GM21825 (cell line): ENCODE data around the gene SLMAP.
"Not testable (repeated sequence)": the region's sequence is repeated elsewhere in the genome, so short reads cannot be mapped to it uniquely, and the experiment has no call there.

Source experiments
- ATAC-seq: cut with Tn5 transposase; IDR thresholded peaks from one replicate; pipeline ENCODE4 v1.9.1; 2021; ENCODE audit warnings: mild to moderate bottlenecking, moderate library complexity; ENCODE audit not compliant: unreplicated experiment

The SLMAP gene

DNA sequence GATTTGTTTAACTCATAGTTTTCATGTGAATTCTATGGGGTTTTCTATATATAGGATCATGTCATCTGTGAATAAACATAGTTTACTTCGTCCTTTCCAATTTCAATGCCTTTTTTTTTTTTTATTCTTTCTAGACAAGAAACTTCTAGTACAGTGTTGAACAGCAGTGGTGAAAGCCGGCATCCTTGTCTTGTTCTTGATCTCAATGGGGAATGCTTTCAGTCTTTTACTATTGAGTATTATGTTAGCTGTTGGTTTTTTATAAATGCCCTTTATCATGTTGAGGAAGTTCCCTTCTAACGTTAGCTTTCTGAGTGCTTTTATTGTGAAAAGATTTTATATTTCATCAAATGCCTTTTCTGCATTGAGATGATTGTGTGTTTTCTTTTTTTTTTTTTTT lies 69.0 kb downstream of the SLMAP start:
- ATAC-seq = no peak

DNA sequence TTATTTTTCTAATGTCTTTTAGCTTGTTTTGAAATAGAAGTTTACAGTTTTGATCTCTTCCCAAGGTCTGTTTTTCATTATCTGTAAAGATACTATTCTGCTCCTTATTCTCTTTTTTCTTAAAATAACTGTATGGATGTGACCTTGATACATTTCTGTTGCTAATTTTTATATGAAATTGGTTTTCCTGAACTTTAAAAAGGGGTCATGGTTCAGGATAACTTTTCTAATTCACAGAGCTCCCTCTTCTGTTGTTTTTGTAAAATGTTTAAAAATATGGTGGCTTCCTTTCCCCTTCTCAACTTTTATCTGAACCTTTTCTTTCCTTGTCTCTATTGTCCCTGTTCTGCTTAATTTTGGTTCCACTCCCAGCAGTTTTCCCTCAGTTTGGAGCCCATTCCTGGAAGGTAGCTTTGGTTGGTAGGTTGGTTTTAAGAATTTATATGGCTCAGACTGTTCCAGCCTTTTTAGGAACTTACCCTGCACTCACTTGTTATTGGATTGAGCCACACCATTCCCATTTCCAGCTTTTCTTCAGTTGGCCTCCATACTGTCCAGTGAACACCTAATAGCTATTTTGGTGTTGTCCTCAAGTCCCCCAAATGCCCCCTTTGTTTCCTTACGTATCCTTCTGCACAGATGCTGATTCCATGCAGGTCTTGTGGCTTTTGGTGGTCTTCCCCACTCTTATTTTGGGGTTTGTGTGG lies 70.3 kb downstream of the SLMAP start:
- ATAC-seq = no peak

DNA sequence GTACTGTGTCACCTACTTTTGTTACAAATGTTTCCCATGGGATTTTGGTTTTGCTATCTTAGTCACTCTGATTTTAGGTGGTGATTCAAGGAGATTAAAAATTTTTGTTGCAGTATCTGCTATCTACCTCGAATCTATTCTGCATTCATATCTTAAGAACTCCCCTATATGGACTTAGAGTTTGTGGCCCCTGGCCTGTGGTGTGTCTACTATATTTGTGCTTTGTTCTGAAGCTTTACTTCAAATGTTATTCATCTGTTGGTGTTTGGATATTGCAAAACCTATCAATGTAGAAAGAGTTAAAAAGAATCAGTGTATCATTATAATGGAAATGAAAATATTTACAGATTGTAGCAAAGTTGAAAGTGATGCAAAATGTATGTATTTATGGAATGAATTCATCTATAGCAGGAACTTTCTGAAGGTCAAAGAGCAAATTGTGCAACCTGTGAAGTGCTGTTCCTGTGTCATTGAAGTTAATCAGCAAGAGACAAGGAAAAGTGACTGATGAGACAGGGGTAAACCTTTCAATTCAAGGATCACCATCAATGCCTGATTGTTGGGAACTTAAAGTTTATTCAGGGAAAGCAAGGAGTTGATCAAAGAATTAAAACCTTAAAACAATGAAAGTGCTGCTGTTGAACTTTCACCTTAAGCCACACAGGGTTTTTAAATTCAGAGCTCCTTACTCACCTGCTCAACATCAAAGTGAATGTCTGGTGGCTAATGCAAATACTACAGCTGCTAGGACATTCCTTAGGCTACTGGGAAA lies 71.0 kb downstream of the SLMAP start:
- no peak for ATAC-seq

DNA sequence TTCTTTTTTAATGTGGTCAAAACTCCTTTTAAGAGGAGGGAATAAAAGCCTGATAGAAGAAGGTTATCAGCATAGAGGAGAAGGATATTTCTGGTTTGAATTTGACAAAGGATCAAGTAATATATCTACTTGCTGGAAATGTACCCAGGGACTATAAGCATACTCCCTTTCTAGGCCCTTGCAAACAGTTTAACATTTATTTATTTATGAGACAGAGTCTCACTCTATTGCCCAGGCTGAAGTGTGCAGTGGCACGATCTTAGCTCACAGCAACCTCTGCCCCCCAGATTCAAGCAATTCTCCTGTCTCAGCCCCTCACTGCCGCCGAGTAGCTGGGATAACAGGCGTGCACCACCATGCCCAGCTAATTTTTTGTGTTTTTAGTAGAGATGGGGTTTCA lies 71.6 kb downstream of the SLMAP start:
- no peak for ATAC-seq

DNA sequence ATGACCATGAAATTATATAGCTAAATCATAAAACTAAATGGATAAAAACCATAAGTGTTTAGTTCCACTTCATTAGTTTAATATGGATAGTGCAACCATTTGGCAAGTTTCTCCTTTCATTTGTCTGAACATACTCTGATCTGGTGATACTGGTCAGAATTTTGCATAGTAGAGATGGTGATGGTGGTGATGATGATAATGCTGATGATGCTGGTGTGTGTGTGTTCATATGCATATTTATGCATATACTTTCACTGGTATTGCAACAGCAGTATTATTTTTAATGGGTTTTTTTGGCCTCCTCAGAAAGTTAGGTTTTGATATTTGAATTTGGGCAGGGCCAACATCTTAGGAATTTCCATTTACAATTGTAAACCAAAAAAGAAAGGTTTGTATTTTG lies 76.4 kb downstream of the SLMAP start:
- no peak for ATAC-seq

DNA sequence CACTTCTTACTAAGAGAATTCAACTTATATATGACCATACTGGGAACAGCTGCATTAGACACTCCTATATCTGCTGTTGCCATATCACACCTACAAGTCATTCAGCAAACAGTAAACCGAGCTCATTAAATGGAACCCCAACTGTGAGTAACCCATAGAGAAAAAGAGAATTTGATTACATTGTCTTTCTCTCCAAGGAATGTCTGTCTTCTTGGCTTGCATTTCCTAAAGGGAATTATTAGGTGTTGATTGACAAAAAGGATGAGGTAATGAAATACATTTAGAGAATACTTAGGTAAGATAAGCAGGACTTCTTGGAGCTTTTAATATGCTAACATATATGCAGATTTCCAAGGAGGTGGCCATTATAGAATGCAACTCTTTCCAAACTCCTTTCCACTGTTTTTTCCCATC lies 76.8 kb downstream of the SLMAP start:
- no peak for ATAC-seq

DNA sequence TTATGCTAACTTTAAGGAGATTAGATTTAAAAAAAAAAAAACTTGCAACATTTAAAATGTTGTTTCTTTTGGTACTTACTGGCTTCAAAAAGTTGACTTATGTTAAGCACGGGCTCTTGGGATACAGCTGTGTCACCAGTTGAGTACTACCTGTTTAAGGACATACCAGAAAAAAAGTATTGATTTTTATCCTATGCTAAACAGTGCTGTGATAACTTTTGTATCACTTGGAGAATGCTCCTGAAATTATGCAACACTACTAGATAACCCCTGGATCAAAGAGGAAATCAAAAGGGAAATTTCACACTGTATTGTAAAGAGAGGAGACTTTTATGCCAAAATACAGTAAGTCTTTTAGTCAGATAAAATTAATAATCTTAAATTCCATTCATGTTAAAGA lies 77.7 kb downstream of the SLMAP start:
- ATAC-seq = no peak

DNA sequence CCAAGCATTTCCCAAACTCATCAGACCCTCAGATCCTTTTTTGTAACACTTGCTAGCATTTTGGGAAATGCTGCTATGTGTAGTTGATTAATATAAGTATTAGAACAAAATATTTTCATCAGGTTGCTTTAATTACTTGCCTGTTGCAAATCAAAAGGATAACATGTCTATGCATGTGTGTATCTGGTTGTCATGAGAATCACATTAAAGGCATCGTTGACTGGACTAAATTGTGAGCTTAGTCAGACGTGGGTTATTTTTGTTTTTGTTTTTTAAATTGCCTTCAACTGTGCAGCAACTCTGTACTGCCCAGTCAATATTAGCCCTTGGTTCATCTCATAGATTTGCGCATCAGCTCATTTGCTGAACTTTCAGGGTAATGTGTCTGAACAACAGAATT lies 81.6 kb downstream of the SLMAP start:
- ATAC-seq = no peak

DNA sequence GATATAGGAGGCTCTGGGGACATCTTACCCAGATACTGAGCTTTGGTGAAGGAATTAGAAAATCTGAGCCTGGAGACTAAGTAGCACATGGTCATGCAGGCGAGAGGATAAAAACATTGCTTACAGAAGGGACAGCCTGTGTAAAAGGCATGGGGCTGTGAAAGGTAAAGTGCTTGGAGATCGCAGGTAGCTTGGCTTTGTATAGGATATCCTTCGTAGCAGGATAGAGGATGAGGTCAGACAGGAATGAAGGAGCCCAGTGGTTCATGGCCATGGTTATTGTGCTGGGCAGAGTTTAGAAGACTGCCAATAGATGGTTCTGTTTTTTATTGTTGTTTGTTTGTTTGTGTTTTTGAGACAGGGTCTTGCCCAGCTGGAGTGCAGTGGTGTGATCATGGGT lies 82.5 kb downstream of the SLMAP start:
- no peak for ATAC-seq

DNA sequence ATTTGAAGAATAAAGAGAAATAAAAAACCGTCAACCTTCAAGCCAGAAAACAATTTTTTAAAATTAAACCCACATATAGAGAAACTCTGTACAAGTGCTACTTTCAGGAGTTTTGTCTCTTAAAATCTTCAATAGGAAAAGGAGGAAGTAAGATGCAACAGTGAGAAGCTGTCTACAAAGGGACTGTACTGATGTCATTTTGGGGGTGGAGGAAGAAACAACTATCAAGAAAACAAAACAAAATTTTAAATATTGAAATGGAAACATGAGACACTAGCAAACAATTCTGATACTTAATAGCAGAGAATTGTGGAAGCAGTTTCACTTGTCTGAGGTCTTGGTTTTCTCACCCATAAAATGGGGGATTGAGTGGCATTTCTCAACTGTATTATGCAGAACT lies 84.4 kb downstream of the SLMAP start:
- no peak for ATAC-seq

DNA sequence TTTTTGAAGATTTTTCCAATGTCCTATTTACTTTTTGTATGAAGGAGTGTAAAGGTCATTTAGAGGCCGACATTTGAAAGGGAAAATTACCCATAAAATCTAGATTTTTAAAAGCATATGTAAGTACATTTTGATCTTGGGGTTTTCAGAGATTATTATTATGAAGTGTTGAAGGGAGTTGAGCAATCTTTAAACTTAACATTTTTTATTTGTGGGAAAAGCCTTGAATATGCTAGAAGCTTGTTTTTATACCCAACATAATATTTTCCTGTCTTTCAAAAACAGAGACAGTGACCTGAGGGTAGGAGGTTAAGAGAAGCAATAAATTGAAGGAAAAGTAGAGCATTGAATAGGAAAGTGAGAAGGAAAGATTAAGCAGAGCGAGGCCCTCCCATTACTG lies 85.7 kb downstream of the SLMAP start:
- ATAC-seq = no peak

DNA sequence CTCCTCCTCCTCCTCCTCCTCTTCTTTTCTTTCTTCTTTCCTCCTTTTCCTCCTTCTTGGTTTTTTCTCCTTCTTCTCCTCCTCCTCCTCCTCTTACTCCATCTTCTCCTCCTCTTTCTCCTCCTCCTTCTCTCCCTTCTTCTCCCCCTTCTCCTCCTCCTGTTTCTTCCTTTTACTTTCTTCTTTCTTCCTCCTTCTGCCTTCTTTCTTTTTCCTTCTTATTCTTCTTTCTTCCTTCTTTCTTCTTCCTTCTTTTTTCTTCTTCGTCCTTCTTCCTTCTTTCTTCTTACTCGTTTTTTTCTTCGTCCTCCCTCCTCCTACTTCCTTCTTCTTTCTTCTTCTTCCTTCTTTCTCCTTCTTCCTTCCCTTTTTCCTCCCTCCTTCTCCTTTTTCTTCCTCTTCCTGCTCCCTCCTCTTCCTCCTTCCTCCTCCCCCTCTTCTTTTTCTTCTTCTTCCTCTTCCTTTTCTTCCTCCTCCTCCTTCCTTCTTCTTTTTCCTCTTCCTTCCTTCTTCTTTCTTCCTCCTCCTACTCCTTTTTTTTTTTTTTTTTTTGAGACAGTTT lies 92.1 kb downstream of the SLMAP start:
- ATAC-seq = no peak

DNA sequence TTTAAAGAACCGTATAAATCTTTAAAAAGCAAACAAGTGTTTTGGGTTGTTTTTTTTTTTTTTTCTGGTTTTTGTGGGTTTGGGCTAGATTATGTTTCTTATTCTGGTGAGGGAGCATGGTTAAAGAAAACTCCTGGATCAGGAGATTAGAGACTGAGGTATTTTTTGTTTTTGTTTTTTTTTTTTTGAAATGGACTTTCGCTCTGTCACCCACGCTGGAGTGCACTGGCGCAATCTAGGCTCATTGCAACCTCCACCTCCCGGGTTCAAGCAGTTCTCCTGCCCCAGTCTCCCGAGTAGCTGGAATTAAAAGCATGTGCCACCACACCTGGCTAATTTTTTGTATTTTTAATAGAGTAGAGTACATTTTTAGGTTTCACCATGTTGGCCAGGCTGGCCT lies 95.2 kb downstream of the SLMAP start:
- ATAC-seq = no peak

DNA sequence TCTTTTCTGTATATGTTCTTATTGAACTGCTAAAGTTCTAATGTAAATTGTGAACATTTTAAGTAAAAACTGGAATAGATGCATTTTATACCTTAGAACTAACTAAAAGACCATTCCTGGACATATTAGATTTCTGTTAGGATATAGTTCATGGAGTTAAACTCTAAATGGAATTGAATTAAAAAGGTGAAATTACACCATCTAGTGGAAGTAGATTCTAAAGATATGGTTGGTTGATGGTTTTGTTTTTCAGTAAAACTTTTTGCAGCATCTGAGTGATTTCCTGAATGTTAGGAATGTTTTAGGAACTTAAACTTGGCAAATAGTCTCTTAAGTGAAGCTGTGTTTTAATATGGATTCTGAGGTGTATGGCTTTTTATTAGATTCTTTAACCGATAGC lies 96.8 kb downstream of the SLMAP start:
- no peak for ATAC-seq

DNA sequence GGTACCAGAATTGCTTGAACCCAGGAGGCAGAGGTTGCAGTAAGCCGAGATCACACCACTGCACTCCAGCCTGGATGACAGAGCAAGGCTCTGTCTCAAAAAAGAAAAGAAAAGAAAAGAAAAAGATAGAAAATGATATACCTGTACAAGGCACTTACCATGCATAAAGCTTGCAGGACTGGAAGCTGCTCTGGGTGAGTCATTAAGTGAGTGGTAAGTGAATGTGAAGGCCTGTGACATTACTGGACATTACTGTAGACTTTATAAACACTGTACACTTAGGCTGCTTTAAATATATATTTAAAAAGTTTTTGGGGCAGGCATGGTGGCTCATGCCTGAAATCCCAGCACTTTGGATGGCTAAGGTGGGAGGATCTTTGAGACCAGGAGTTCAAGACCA lies 99.2 kb downstream of the SLMAP start:
- no peak for ATAC-seq

DNA sequence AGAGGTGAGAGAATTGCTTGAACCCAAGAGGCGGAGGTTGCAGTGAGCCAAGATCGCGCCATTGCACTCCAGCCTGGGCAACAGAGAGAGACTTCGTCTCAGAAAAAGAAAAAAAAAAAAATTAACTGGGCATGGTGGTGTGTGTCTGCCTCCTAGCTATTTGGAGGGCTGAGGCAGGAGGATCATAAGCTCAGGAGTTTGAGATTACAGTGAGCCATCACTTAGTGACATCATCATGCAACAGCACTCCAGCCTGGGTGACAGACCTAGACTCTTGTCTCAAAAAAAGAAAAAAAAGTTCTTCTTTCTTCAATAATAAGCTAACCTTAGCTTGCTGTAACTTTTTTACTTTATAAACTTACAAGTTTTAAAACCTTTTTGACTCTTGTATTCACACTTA lies 99.8 kb downstream of the SLMAP start:
- no peak for ATAC-seq

DNA sequence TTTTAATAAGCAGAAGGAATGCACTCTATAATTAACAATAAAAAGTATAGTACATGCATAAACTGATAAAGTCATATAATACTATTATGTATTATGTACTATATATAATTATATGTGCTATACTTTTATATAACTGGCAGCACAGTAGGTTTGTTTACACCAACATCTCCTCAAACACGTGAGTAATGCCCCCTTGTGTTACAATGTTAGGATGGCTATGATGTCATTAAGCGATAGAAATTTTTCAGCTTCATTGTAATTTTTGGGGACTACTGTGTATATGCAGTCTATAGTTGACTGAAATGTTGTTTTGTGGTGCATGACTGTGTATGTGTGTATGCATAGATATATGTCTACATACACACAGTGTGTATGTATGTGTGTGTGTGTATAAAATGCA lies 100.6 kb downstream of the SLMAP start:
- ATAC-seq = no peak

DNA sequence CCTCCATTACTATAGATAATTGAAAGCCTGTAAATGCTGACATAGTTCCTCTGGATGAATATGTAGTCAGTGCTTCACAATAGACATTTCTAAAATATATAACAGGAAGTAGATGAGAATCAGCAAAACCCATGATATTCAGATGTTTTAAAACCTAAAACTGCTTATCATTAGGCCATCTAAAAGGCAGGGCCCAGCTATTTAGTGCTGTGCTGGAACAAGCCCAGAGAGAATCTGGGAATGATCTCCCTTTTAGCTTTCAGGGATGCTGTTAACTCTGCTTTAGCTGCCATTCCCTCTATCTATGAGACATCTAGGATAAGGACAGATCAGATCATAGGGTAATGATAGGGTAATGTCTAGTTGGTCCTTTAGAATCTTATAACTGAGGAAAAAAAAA lies 106.8 kb downstream of the SLMAP start:
- no peak for ATAC-seq

DNA sequence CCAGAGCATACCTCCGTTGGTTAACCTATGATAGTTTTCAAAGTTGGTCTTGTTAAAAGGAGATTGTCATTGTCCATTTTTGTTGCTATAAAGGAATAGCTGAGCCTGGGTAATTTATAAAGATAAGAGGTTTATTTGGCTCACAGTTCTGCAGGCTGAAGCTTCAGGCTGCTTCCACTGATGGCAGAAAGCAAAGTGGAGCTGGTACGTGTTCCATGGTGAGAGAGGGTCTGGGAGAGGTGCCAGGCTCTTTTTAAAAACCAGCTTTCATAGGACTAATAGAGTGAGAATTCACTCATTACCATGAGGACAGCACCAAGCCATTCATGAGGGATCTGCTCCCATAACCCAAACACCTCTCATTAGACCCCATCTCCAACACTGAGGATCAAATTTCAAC lies 107.3 kb downstream of the SLMAP start:
- no peak for ATAC-seq

DNA sequence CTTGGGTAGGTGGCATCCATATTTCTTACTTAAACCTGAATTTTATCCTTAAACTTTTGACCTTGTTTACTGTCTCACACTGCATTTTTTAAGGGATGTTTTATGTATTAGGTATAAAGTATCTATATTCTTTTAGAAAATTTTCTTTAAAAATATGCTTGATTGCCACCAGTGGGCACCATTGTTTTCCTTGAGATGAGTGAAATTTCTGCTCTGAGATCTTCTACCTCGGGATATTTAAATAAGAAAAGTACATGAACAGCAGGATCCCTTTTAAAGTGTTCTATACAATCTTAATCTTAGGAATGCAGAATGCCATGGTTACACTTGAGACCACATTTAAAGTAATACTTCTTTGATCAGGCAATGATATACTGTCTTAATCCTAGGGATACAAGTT lies 108.7 kb downstream of the SLMAP start:
- no peak for ATAC-seq

DNA sequence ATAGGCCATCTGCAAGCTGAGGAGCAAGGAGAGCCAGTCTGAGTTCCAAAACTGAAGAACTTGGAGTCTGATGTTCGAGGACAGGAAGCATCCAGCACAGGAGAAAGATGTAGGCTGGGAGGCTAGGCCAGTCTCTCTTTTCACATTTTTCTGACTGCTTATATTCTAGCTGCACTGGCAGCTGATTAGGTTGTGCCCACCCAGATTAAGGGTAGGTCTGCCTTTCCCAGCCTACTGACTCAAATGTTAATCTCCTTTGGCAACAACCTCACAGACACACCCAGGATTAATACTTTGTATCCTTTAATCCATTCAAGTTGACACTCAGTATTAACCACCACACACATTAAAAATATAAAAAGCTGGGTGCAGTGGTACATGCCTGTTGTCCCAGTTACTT lies 113.0 kb downstream of the SLMAP start:
- not testable (repeated sequence) for ATAC-seq

DNA sequence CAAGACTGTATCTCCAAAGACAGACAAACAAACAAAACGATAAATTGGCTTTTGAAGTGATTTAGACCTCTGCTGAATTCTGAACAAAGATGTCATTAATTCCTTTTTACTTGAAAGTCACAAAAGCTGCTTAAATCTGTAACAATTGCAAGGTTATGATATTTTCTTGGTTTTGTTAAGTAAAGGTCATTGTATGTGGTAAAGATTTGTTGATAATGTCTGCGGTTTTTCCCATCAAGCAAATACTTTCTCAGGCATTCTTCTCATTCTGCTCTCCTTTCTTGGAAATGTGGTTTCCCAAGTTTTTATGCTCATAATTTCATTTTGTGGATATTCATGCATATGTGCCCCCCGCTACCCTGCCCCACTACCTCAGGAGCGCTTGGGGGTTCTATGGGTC lies 116.5 kb downstream of the SLMAP start:
- no peak for ATAC-seq
